Spleen (tissue), 7 donors: ENCODE results near the gene MBD5.

Experiments used
- POLR2A ChIP-seq, 3 donors: fragments of 450-650 bp; IDR thresholded peaks; one replicate each; pipeline ENCODE4 v1.5.1; 2017; ENCODE audit warnings: antibody characterized with exemption in 3 of 3, mild to moderate bottlenecking in 1 of 3
- POLR2AphosphoS5 ChIP-seq, 3 donors: sonication (generic); formaldehyde crosslinking; IDR thresholded peaks; one replicate each; pipeline ENCODE4 v1.5.1; 2017; ENCODE audit warnings: antibody characterized with exemption in 3 of 3
- TF ChIP-seq, protein P1 (sequence below), 11 experiments: fragments of 200-600 bp in 7 of 11; fragments of 450-650 bp in 4 of 11; sonication (generic) in 4 of 11; IDR thresholded peaks in 8 of 11; conservative IDR thresholded peaks in 3 of 11; 1 replicate in 7 of 11; 2 replicates in 4 of 11; pipeline versions ENCODE4 v1.4.0 to v1.8.0; 2016 to 2021; ENCODE audit warnings: antibody characterized with exemption in 11 of 11, inconsistent platforms in 4 of 11, mild to moderate bottlenecking in 1 of 11
- donor health status: DM: no; HTN: no; CAD: no; lungs with moderate emphysema.
- donor health status: DM: no; HTN: no; CAD: no.
- donor health status: DM: no; HTN: no; CAD: no.

DNA sequence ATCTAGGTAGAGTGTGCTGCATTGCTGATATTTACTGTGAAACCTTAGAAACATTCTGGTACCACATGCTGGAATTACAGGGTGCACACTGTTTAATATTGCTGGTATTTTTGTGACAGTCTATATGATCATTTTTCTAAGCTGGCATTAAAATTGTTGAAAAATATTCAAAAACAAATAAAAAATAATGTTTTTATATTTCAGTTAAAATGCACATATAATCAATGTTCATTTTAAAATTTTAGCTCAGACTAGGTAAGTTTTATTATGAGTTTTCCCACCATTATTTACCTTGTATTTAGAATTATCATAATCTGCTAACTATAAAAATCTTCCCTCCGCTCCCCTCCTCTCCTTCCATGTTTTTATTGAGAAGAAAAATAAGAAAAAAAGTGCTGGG is 339.8 kb downstream of the MBD5 start:
- no peak for TF ChIP-seq POLR2AphosphoS5 (IDR thresholded peaks at IDR 0.05)
- TF ChIP-seq, protein P1, sequence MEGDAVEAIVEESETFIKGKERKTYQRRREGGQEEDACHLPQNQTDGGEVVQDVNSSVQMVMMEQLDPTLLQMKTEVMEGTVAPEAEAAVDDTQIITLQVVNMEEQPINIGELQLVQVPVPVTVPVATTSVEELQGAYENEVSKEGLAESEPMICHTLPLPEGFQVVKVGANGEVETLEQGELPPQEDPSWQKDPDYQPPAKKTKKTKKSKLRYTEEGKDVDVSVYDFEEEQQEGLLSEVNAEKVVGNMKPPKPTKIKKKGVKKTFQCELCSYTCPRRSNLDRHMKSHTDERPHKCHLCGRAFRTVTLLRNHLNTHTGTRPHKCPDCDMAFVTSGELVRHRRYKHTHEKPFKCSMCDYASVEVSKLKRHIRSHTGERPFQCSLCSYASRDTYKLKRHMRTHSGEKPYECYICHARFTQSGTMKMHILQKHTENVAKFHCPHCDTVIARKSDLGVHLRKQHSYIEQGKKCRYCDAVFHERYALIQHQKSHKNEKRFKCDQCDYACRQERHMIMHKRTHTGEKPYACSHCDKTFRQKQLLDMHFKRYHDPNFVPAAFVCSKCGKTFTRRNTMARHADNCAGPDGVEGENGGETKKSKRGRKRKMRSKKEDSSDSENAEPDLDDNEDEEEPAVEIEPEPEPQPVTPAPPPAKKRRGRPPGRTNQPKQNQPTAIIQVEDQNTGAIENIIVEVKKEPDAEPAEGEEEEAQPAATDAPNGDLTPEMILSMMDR (IDR thresholded peaks at IDR 0.05 in 8 of 11, conservative IDR thresholded peaks at IDR 0.05 in 3 of 11) = no peak
- no peak for TF ChIP-seq POLR2A (IDR thresholded peaks at IDR 0.05)
